GM21786 (cell line): Measurements from ENCODE around the gene ABHD15.

Experiments used
- ATAC-seq: cut with Tn5 transposase; IDR thresholded peaks from one replicate; pipeline ENCODE4 v1.9.1; 2021; ENCODE audit not compliant: unreplicated experiment

ABHD15 gene

GRCh38 chr17:29546830-29547229, 20.0 kb downstream of the ABHD15 start:
- ATAC-seq, result no peak

GRCh38 chr17:29546085-29546484, 20.8 kb downstream of the ABHD15 start:
- ATAC-seq, result no peak

GRCh38 chr17:29544066-29544465, 22.8 kb downstream of the ABHD15 start:
- ATAC-seq, result no peak

GRCh38 chr17:29533976-29534375, 32.9 kb downstream of the ABHD15 start:
- no peak for ATAC-seq

GRCh38 chr17:29526322-29526721, 40.5 kb downstream of the ABHD15 start:
- ATAC-seq, result no peak

- ATAC-seq, result no peak
Measured at GRCh38 chr17:29524692-29525091, 42.1 kb downstream of the ABHD15 start.

- no peak for ATAC-seq
Measured at GRCh38 chr17:29518359-29518758, 48.5 kb downstream of the ABHD15 start.

GRCh38 chr17:29514792-29515191, 52.0 kb downstream of the ABHD15 start:
- no peak for ATAC-seq

- ATAC-seq, result no peak
Measured at GRCh38 chr17:29510953-29511352, 55.9 kb downstream of the ABHD15 start.
